ENCODE data around the gene FTO. TPM values are rescaled to one million over a fixed set of nuclear protein-coding genes. Genes with fewer than 3 reads are reported as not detected.
A peak's percentile ranks its signal among the peaks of the same experiment; 100 is the strongest.

FTO gene
- total and polyA plus RNA-seq, 4 experiments from 2014 or later: 61.5 to 126 (median 69.7) TPM

DNA sequence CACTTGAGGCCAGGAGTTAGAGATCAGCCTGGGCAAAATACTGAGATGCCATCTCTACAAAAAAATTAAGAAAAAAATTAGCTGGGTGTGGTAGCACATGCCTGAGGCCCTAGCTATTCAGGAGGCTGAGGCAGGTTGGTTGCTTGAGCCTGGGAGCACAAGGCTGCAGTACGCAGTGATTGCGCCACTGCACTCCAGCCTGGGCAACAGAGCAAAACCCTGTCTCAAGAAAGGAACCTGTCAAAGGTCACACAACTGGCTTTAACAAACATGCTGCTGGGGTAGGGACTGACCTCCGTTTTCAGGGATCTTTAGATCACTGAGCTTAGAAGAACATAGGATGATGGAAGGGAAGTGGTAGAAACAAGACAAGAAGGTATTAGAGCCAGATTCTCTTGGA is 487.6 kb downstream of the FTO start:
- Mint-ChIP-seq H3K27ac (no peak overlapping the region), H3K36me3 (no peaks in the 10 kb centered on the region), H3K4me1 (peaks cover 0 to 2% (median 0%) of the 10 kb centered on the region in 4 donors), H3K4me3 (no peak overlapping the region), H3K27me3 (peaks cover 11 to 15% of the 10 kb centered on the region in 2 donors), H3K9me3 (peaks cover 2 to 18% (median 10%) of the 10 kb centered on the region in 8 donors)
- intact Hi-C loops (cut with micrococcal nuclease): no loop called here
- no peaks in the 10 kb centered on the region for H3K27me3 ChIP-seq (ENCODE audit: insufficient read depth, low read length)
- H3K27ac ChIP-seq (ENCODE audit: low read depth, low read length): no peak overlapping the region
- H3K4me1 ChIP-seq (ENCODE audit: insufficient read depth, low read length): no peaks in the 10 kb centered on the region
- H3K4me3 ChIP-seq (ENCODE audit: low read length in 2 of 2): no peak overlapping the region
- H3K9me3 ChIP-seq (ENCODE audit: control insufficient read depth in 1 of 2, low read length in 2 of 2): no peaks in the 10 kb centered on the region
- ChIA-PET POLR2A (ENCODE audit: partially characterized antibody) (no interaction called here), CTCF (ENCODE audit: partially characterized antibody) (no interaction called here)
- DNase-seq: no peak
- no peaks in the 10 kb centered on the region for H3K36me3 ChIP-seq (ENCODE audit: insufficient read depth, low read length)

DNA sequence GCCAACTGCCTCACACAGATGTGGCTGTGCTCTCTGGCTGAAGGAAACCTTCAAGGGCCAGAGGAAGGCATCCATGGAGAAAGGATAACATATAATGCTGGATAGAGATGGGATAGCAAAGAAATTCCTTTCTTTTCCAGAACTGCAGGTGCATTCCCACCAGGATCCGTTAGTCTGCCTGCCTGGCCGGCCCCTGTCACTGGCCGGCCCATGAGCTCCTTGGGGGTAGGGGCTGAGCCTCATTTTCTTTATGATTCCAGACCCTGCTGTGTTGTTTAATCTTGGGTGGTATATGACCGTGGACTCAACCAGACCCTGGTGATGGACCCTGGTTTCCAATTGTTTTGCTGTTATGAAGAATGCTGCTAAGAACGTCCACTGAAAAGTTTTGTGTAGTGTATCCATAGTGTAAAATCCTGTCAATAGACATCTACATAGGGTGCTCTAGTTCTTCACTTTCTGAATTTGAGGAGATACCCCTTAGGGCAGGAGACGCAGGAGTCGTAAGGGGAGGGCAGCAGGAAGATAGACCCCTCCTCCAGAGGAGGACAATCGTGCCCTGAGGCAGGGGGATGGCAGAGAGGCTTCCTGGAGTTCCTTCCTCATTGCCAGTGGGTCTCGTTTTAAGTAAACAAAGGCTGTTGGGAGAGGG is 489.2 kb downstream of the FTO start:
- CTCF ChIA-PET (ENCODE audit: partially characterized antibody): no interaction called here

DNA sequence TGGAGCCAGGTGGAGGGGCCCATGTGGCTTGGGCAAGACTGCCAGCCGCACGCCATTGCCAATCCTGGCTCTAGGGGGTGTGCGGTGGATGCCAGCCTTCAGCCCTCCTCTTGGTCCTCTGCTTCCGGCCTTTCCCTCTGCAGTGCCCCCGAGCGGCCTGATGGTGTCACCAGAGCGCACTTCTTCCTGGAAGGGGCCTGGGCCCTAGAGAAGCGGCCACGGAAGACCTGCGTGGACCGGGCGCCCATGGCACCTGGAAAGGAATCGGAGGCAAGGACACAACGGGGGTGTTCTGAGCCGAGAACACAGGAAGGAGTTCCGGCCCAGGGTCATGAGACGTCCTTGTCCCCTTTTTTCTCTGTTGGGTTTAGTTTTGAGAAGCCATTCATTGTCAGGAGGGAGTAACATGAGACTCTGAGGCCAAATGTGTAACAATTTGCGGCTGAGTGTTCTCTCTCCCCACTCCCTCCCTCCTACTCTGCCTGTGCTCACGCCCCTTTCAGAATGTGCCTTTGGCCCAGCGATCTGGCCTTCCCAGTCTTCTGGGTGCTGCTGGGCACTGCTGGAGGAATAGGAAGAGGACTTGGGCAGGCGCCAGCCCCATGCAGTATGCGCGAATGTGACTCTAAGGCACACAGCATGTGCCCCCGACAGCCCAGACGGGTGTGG is 489.8 kb downstream of the FTO start:
- H3K9me3 ChIP-seq (ENCODE audit: control insufficient read depth in 1 of 2, low read length in 2 of 2): no peaks in the 10 kb centered on the region
- peak in 1 of 5 donors; percentile 3 for DNase-seq
- ChIA-PET CTCF (ENCODE audit: partially characterized antibody) (no interaction called here), POLR2A (ENCODE audit: partially characterized antibody) (no interaction called here)
- Mint-ChIP-seq H3K36me3 (no peaks in the 10 kb centered on the region), H3K27me3 (peaks cover 6 to 11% of the 10 kb centered on the region in 2 donors), H3K4me1 (peaks cover 0 to 2% (median 0%) of the 10 kb centered on the region in 4 donors), H3K9me3 (peaks cover 2 to 18% (median 8%) of the 10 kb centered on the region in 8 donors), H3K27ac (no peak overlapping the region), H3K4me3 (no peak overlapping the region)
- intact Hi-C loops (cut with micrococcal nuclease): no loop called here
- H3K4me3 ChIP-seq (ENCODE audit: low read length in 2 of 2): no peak overlapping the region
- no peaks in the 10 kb centered on the region for H3K27me3 ChIP-seq (ENCODE audit: insufficient read depth, low read length)
- H3K27ac ChIP-seq (ENCODE audit: low read depth, low read length): no peak overlapping the region
- H3K36me3 ChIP-seq (ENCODE audit: insufficient read depth, low read length): no peaks in the 10 kb centered on the region
- no peaks in the 10 kb centered on the region for H3K4me1 ChIP-seq (ENCODE audit: insufficient read depth, low read length)

More for the DNA sequence above, 489.2 kb downstream of the FTO start:
- H3K36me3 ChIP-seq (ENCODE audit: insufficient read depth, low read length): no peaks in the 10 kb centered on the region
- Mint-ChIP-seq H3K4me1 (peaks cover 0 to 2% (median 0%) of the 10 kb centered on the region in 4 donors), H3K9me3 (peaks cover 2 to 18% (median 8%) of the 10 kb centered on the region in 8 donors), H3K36me3 (no peaks in the 10 kb centered on the region), H3K4me3 (no peak overlapping the region), H3K27ac (no peak overlapping the region), H3K27me3 (peaks cover 9 to 11% of the 10 kb centered on the region in 2 donors)
- DNase-seq: no peak
- no peak overlapping the region for H3K27ac ChIP-seq (ENCODE audit: low read depth, low read length)
- POLR2A ChIA-PET (ENCODE audit: partially characterized antibody): no interaction called here
- H3K27me3 ChIP-seq (ENCODE audit: insufficient read depth, low read length): no peaks in the 10 kb centered on the region
- H3K4me3 ChIP-seq (ENCODE audit: low read length in 2 of 2): no peak overlapping the region
- no peaks in the 10 kb centered on the region for H3K9me3 ChIP-seq (ENCODE audit: control insufficient read depth in 1 of 2, low read length in 2 of 2)
- intact Hi-C loops (cut with micrococcal nuclease): no loop called here
- no peaks in the 10 kb centered on the region for H3K4me1 ChIP-seq (ENCODE audit: insufficient read depth, low read length)

DNA sequence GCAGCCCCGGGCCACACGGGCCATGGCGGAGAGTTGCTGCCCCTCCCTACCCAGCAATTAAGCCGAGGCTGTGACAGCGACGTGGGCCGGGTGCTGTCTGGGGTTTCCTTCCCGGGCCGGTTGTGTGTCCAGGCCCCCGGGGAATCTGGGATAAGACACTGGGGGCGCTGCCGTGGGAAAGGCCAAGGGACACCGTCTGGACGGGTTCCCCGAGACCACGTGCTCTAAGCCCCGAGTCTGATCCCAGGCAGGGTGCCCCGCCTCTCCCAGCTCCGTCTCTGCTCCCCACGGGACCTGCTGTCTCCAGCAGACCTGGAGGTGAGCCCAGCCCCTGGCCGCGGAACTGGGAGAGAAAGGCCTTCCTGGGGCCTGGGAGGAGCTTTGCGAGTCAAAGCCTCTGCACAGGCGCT is 490.4 kb downstream of the FTO start:
- CTCF ChIA-PET (ENCODE audit: partially characterized antibody): no interaction called here
- no peaks in the 10 kb centered on the region for H3K27me3 ChIP-seq (ENCODE audit: insufficient read depth, low read length)
- H3K4me3 Mint-ChIP-seq: no peak overlapping the region
- H3K27ac Mint-ChIP-seq: no peak overlapping the region
- no peaks in the 10 kb centered on the region for H3K4me1 ChIP-seq (ENCODE audit: insufficient read depth, low read length)
- POLR2A ChIA-PET (ENCODE audit: partially characterized antibody): no interaction called here
- intact Hi-C loops (cut with micrococcal nuclease): no loop called here
- H3K27me3 Mint-ChIP-seq: peaks cover 7 to 13% of the 10 kb centered on the region in 2 donors
- DNase-seq: no peak
- H3K4me3 ChIP-seq (ENCODE audit: low read length in 2 of 2): no peak overlapping the region
- no peak overlapping the region for H3K27ac ChIP-seq (ENCODE audit: low read depth, low read length)
- H3K9me3 Mint-ChIP-seq: peaks cover 2 to 18% (median 8%) of the 10 kb centered on the region in 8 donors
- no peaks in the 10 kb centered on the region for H3K9me3 ChIP-seq (ENCODE audit: control insufficient read depth in 1 of 2, low read length in 2 of 2)
- no peaks in the 10 kb centered on the region for H3K36me3 Mint-ChIP-seq
- peaks cover 0 to 2% (median 0%) of the 10 kb centered on the region in 4 donors for H3K4me1 Mint-ChIP-seq
- no peaks in the 10 kb centered on the region for H3K36me3 ChIP-seq (ENCODE audit: insufficient read depth, low read length)

DNA sequence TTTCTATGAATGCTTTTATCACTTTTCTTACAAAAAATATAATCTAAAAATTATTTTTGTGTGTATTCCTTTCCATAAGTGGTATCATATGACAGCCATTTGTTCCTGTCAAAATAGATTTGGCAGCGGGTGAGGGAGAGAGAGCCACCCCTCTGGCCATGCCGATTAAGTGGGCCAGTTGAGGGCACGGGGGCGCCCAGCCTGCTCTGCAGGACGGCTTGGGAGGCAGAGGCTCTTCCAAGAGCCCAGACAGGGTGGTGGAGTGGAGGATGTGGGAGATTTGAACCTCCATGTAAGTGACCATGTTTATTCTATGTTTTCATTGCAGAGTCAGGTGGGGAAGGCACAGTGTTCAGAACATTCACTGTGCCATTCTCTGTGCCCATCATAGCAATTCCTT is 493.8 kb downstream of the FTO start:
- H3K27me3 ChIP-seq (ENCODE audit: insufficient read depth, low read length): no peaks in the 10 kb centered on the region
- no peaks in the 10 kb centered on the region for H3K4me1 ChIP-seq (ENCODE audit: insufficient read depth, low read length)
- no peak overlapping the region for H3K4me3 Mint-ChIP-seq
- H3K27me3 Mint-ChIP-seq: peaks cover 3 to 7% of the 10 kb centered on the region in 2 donors
- no peaks in the 10 kb centered on the region for H3K36me3 ChIP-seq (ENCODE audit: insufficient read depth, low read length)
- H3K36me3 Mint-ChIP-seq: no peaks in the 10 kb centered on the region
- ChIA-PET POLR2A (ENCODE audit: partially characterized antibody) (no interaction called here), CTCF (ENCODE audit: partially characterized antibody) (no interaction called here)
- no peak overlapping the region for H3K27ac Mint-ChIP-seq
- H3K4me1 Mint-ChIP-seq: peaks cover 0 to 2% (median 0%) of the 10 kb centered on the region in 4 donors
- intact Hi-C loops (cut with micrococcal nuclease): no loop called here
- H3K27ac ChIP-seq (ENCODE audit: low read depth, low read length): no peak overlapping the region
- H3K4me3 ChIP-seq (ENCODE audit: low read length in 2 of 2): no peak overlapping the region
- no peaks in the 10 kb centered on the region for H3K9me3 ChIP-seq (ENCODE audit: control insufficient read depth in 1 of 2, low read length in 2 of 2)
- DNase-seq: no peak
- peaks cover 0 to 9% (median 2%) of the 10 kb centered on the region in 8 donors for H3K9me3 Mint-ChIP-seq

DNA sequence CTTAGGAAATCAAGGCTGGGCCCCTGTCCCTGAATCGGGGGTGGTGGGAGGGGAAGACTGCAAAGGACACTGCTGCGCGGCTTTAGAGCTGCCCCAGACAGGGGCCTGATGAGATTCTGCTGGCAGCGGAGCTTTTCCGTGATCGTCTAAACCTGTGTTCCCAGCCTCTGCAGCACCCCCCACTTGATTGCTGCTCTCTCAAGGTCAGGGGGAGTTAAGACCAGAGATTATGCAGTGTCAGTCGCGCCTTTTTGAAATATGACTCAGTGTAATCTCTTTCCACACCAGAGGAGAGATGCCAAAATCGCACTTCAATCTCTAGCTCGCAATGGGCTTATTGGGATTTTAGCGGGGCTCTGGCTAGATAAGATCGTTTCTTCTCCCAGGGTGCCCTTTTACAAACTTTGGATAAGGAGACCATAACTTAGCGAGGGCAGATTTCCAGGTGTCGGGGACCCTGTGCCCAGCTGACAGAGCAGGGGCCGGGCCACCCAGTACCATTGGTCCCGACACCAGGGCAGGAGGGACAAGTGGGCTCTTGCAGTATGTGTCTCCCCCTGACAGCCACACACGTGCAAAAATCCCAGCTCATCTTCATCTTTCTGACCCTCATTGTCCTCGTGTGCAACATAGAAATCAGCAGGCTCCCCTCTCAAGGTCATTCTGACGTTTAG is 495.7 kb downstream of the FTO start:
- Mint-ChIP-seq H3K27me3 (peaks cover 1 to 4% of the 10 kb centered on the region in 2 donors), H3K4me3 (no peak overlapping the region), H3K27ac (no peak overlapping the region), H3K9me3 (peaks cover 0 to 12% (median 0%) of the 10 kb centered on the region in 8 donors), H3K36me3 (no peaks in the 10 kb centered on the region), H3K4me1 (no peaks in the 10 kb centered on the region)
- no peaks in the 10 kb centered on the region for H3K36me3 ChIP-seq (ENCODE audit: insufficient read depth, low read length)
- no peak for DNase-seq
- no peak overlapping the region for H3K27ac ChIP-seq (ENCODE audit: low read depth, low read length)
- H3K27me3 ChIP-seq (ENCODE audit: insufficient read depth, low read length): no peaks in the 10 kb centered on the region
- no peak overlapping the region for H3K4me3 ChIP-seq (ENCODE audit: low read length in 2 of 2)
- no peaks in the 10 kb centered on the region for H3K4me1 ChIP-seq (ENCODE audit: insufficient read depth, low read length)
- ChIA-PET POLR2A (ENCODE audit: partially characterized antibody) (no interaction called here), CTCF (ENCODE audit: partially characterized antibody) (no interaction called here)
- no peaks in the 10 kb centered on the region for H3K9me3 ChIP-seq (ENCODE audit: control insufficient read depth in 1 of 2, low read length in 2 of 2)
- intact Hi-C loops (cut with micrococcal nuclease): no loop called here

DNA sequence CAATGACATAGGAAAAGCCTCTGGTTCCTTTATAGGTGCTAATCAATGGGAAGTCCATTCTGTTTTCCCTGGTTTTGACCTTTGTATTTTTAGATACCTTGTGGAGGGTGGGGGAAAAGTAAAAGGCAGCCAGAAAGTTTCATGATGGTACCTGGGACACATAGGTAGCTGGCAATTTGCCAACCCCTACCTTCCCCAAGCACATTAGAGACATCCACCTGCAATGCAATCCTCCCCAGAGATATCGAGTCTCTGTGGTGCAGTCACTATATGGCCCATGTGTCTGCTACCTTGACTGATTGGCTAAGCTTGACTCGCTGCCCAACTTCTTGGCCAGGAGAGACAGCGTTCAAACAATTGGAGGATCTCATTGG is 496.2 kb downstream of the FTO start:
- no peaks in the 10 kb centered on the region for H3K36me3 Mint-ChIP-seq

More for the DNA sequence above, 496.2 kb downstream of the FTO start:
- no peak overlapping the region for H3K4me3 ChIP-seq (ENCODE audit: low read length in 2 of 2)
- H3K27me3 ChIP-seq (ENCODE audit: insufficient read depth, low read length): no peaks in the 10 kb centered on the region
- DNase-seq: no peak
- ChIA-PET POLR2A (ENCODE audit: partially characterized antibody) (interaction anchor here (0.8 kb wide), 1 partner anchor 383 kb away, joined by 3 read pairs; no protein-coding TSS in a partner anchor), CTCF (ENCODE audit: partially characterized antibody) (no interaction called here)
- no peaks in the 10 kb centered on the region for H3K9me3 ChIP-seq (ENCODE audit: control insufficient read depth in 1 of 2, low read length in 2 of 2)
- no peaks in the 10 kb centered on the region for H3K36me3 ChIP-seq (ENCODE audit: insufficient read depth, low read length)
- Mint-ChIP-seq H3K27me3 (peaks cover 1 to 4% of the 10 kb centered on the region in 2 donors), H3K4me1 (no peaks in the 10 kb centered on the region), H3K9me3 (peaks cover 0 to 12% (median 0%) of the 10 kb centered on the region in 8 donors), H3K27ac (no peak overlapping the region), H3K4me3 (no peak overlapping the region)
- no peaks in the 10 kb centered on the region for H3K4me1 ChIP-seq (ENCODE audit: insufficient read depth, low read length)
- no peak overlapping the region for H3K27ac ChIP-seq (ENCODE audit: low read depth, low read length)
- intact Hi-C loops (cut with micrococcal nuclease): no loop called here

Data from CD4-positive, alpha-beta memory T cell (primary cell).